Neuronal stem cell (in vitro differentiated cells): ENCODE measurements around the gene DCDC1.

Experiments
- DNase-seq: peaks from one replicate; pipeline ENCODE4 v3.0.0-alpha.2; 2013; ENCODE audit warnings: low spot score
- H2AFZ ChIP-seq: one replicate; pipeline ENCODE4 v1.6.1; 2013; ENCODE audit warnings: mild to moderate bottlenecking, low read length, inconsistent platforms
- H2AK5ac ChIP-seq: 2 replicates; pipeline ENCODE4 v1.6.1; 2013; ENCODE audit warnings: low read depth, mild to moderate bottlenecking, inconsistent platforms, low read length, moderate library complexity, mixed read lengths
- H2BK120ac ChIP-seq: 2 replicates; pipeline ENCODE4 v1.6.1; 2013; ENCODE audit warnings: low read depth, mild to moderate bottlenecking, inconsistent platforms, low read length, moderate library complexity, mixed read lengths
- H2BK12ac ChIP-seq: one replicate; pipeline ENCODE4 v1.6.1; 2013; ENCODE audit warnings: low read length, inconsistent platforms
- H2BK15ac ChIP-seq: 2 replicates; pipeline ENCODE4 v1.6.1; 2013; ENCODE audit warnings: mild to moderate bottlenecking, low read length, inconsistent platforms, mixed read lengths
- H2BK5ac ChIP-seq: one replicate; pipeline ENCODE4 v1.6.1; 2013; ENCODE audit warnings: inconsistent platforms, mild to moderate bottlenecking, low read length, moderate library complexity
- H3K14ac ChIP-seq: one replicate; pipeline ENCODE4 v1.6.1; 2013; ENCODE audit warnings: low read length, inconsistent platforms
- H3K18ac ChIP-seq: 2 replicates; pipeline ENCODE4 v1.6.1; 2013; ENCODE audit warnings: low read length, inconsistent platforms
- H3K23ac ChIP-seq: 2 replicates; pipeline ENCODE4 v1.6.1; 2013; ENCODE audit warnings: low read depth, mild to moderate bottlenecking, mixed read lengths, low read length, inconsistent platforms; ENCODE audit not compliant: poor library complexity
- H3K27ac ChIP-seq: replicated peaks from 3 replicates; pipeline ENCODE4 v1.5.1; 2013; ENCODE audit warnings: low read length, inconsistent platforms
- H3K27me3 ChIP-seq, 3 experiments: 2 replicates each; pipeline ENCODE4 v1.6.1; 2013; ENCODE audit warnings: low read length in 3 of 3, mild to moderate bottlenecking in 2 of 3, inconsistent platforms in 1 of 3, low read depth in 1 of 3, mixed read lengths in 1 of 3, moderate library complexity in 1 of 3; ENCODE audit not compliant: control insufficient read depth in 3 of 3, insufficient read depth in 3 of 3
- H3K36me3 ChIP-seq, 2 donors: replicated peaks in 1 of 2; 2 replicates each; pipeline ENCODE4 v1.6.1; 2013; ENCODE audit warnings: low read length in 2 of 2; ENCODE audit not compliant: control insufficient read depth in 2 of 2, insufficient read depth in 2 of 2
- H3K4ac ChIP-seq: 2 replicates; pipeline ENCODE4 v1.6.1; 2013; ENCODE audit warnings: inconsistent platforms, mild to moderate bottlenecking, low read length, moderate library complexity
- H3K4me1 ChIP-seq, 2 donors: 1 replicate in 1 of 2; 2 replicates in 1 of 2; pipeline ENCODE4 v1.6.1; 2013; ENCODE audit warnings: low read length in 2 of 2, low read depth in 1 of 2; ENCODE audit not compliant: control insufficient read depth in 2 of 2, insufficient read depth in 1 of 2
- H3K4me2 ChIP-seq: one replicate; pipeline ENCODE4 v1.6.1; 2013; ENCODE audit warnings: mild to moderate bottlenecking, low read length, inconsistent platforms; ENCODE audit not compliant: insufficient read depth, poor library complexity, severe bottlenecking
- H3K4me3 ChIP-seq, 2 donors: 2 replicates each; pipeline ENCODE4 v1.5.1; 2013; ENCODE audit warnings: low read length in 2 of 2, mild to moderate bottlenecking in 2 of 2, inconsistent platforms in 1 of 2, moderate library complexity in 1 of 2
- H3K79me1 ChIP-seq: one replicate; pipeline ENCODE4 v1.6.1; 2013; ENCODE audit warnings: low read depth, mild to moderate bottlenecking, inconsistent platforms, low read length, moderate library complexity
- H3K9ac ChIP-seq: one replicate; pipeline ENCODE4 v1.6.1; 2013; ENCODE audit warnings: mild to moderate bottlenecking, low read depth, low read length, inconsistent platforms; ENCODE audit not compliant: poor library complexity
- H3K9me3 ChIP-seq, 2 donors: replicated peaks in 1 of 2; 2 replicates each; pipeline versions ENCODE3 to v1.6.1; 2013; ENCODE audit warnings: low read length in 2 of 2, mild to moderate bottlenecking in 2 of 2, inconsistent platforms in 1 of 2, low read depth in 1 of 2, mixed read lengths in 1 of 2, moderate library complexity in 1 of 2; ENCODE audit not compliant: control insufficient read depth in 2 of 2, insufficient read depth in 1 of 2
- H4K8ac ChIP-seq: one replicate; pipeline ENCODE4 v1.6.1; 2013; ENCODE audit warnings: low read depth, mild to moderate bottlenecking, inconsistent platforms, low read length, moderate library complexity
- H4K91ac ChIP-seq: one replicate; pipeline ENCODE4 v1.6.1; 2013; ENCODE audit warnings: low read length, low read depth, mild to moderate bottlenecking, inconsistent platforms; ENCODE audit not compliant: poor library complexity
- WGBS, 2 donors: extraction: QIAGEN DNeasy Blood & Tissue Kit; methylation state at CpG; one replicate each; pipeline ENCODE4 v1.1.7; 2013; ENCODE audit warnings: missing lambda C conversion rate in 2 of 2, mixed read lengths in 1 of 2; ENCODE audit not compliant: insufficient read length in 2 of 2, insufficient replicate concordance in 1 of 2; ENCODE audit errors: extremely low coverage in 2 of 2; 5-methylcytosine and 5-hydroxymethylcytosine counted together

The DCDC1 gene

GRCh38 chr11:30832831-30833230 lies 536.7 kb downstream of the DCDC1 start:
- no peak for DNase-seq
- Histone ChIP-seq H2AFZ (no peak overlapping the region), H3K9ac (no peak overlapping the region), H2BK120ac (no peak overlapping the region), H3K27me3 (peaks cover 0 to 4% (median 0%) of the 10 kb centered on the region in 3 experiments), H3K36me3 (no peaks in the 10 kb centered on the region), H3K4me1 (no peaks in the 10 kb centered on the region), H2BK5ac (no peak overlapping the region), H2BK15ac (no peak overlapping the region), H2AK5ac (no peak overlapping the region), H4K91ac (no peak overlapping the region), H4K8ac (no peak overlapping the region), H3K27ac (no peak overlapping the region), H3K18ac (no peak overlapping the region), H2BK12ac (no peak overlapping the region), H3K4ac (no peak overlapping the region), H3K79me1 (no peaks in the 10 kb centered on the region), H3K14ac (no peak overlapping the region), H3K4me2 (no peak overlapping the region), H3K9me3 (no peaks in the 10 kb centered on the region), H3K23ac (no peak overlapping the region), H3K4me3 (no peak overlapping the region)
- WGBS, 2 donors, result no CpG with 5 or more reads among the region's 1 CpG

- no peak overlapping the region for H2BK120ac ChIP-seq
- H3K14ac ChIP-seq, result no peak overlapping the region
- no peak overlapping the region for H2BK12ac ChIP-seq
- H3K4ac ChIP-seq, result no peak overlapping the region
- H3K4me3 ChIP-seq, result no peak overlapping the region
- no peak overlapping the region for H4K8ac ChIP-seq
- H3K23ac ChIP-seq, result no peak overlapping the region
- no peaks in the 10 kb centered on the region for H3K4me1 ChIP-seq
- H2AFZ ChIP-seq, result no peak overlapping the region
- no peak overlapping the region for H2BK15ac ChIP-seq
- DNase-seq, result no peak
- no peak overlapping the region for H3K27ac ChIP-seq
- no peaks in the 10 kb centered on the region for H3K9me3 ChIP-seq
- H3K27me3 ChIP-seq, result peaks cover 0 to 4% (median 0%) of the 10 kb centered on the region in 3 experiments
- no peak overlapping the region for H2AK5ac ChIP-seq
- no peaks in the 10 kb centered on the region for H3K36me3 ChIP-seq
- WGBS, 2 donors, result no CpG with 5 or more reads among the region's 1 CpG
- H3K18ac ChIP-seq, result no peak overlapping the region
- no peak overlapping the region for H3K9ac ChIP-seq
- no peak overlapping the region for H3K4me2 ChIP-seq
- no peaks in the 10 kb centered on the region for H3K79me1 ChIP-seq
- no peak overlapping the region for H2BK5ac ChIP-seq
- H4K91ac ChIP-seq, result no peak overlapping the region
These were observed 538.9 kb downstream of the DCDC1 start for GRCh38 chr11:30830681-30831080.

GRCh38 chr11:30826911-30827310 lies 542.6 kb downstream of the DCDC1 start:
- WGBS, 2 donors, result no CpG with 5 or more reads among the region's 4 CpGs
- Histone ChIP-seq H4K91ac (no peak overlapping the region), H4K8ac (no peak overlapping the region), H2BK15ac (no peak overlapping the region), H3K9ac (no peak overlapping the region), H3K4me2 (no peak overlapping the region), H2AK5ac (no peak overlapping the region), H3K18ac (no peak overlapping the region), H3K4me1 (peaks cover 0 to 2% of the 10 kb centered on the region in 2 donors), H3K4ac (no peak overlapping the region), H2BK12ac (no peak overlapping the region), H3K27me3 (peaks cover 0 to 4% (median 0%) of the 10 kb centered on the region in 3 experiments), H3K23ac (no peak overlapping the region), H3K14ac (no peak overlapping the region), H3K27ac (no peak overlapping the region), H3K9me3 (peaks cover 0 to 2% of the 10 kb centered on the region in 2 donors), H3K79me1 (no peaks in the 10 kb centered on the region), H3K36me3 (no peaks in the 10 kb centered on the region), H2BK5ac (no peak overlapping the region), H2AFZ (no peak overlapping the region), H3K4me3 (no peak overlapping the region), H2BK120ac (no peak overlapping the region)
- DNase-seq, result no peak

- H3K23ac ChIP-seq, result no peak overlapping the region
- H3K4me2 ChIP-seq, result no peak overlapping the region
- H2BK5ac ChIP-seq, result no peak overlapping the region
- no peak overlapping the region for H2AK5ac ChIP-seq
- H3K14ac ChIP-seq, result no peak overlapping the region
- H3K27ac ChIP-seq, result no peak overlapping the region
- no peak overlapping the region for H2BK120ac ChIP-seq
- no peak overlapping the region for H2BK15ac ChIP-seq
- no peak overlapping the region for H3K9ac ChIP-seq
- H3K4me1 ChIP-seq, result peaks cover 0 to 2% of the 10 kb centered on the region in 2 donors
- peaks cover 0 to 4% (median 0%) of the 10 kb centered on the region in 3 experiments for H3K27me3 ChIP-seq
- no peak overlapping the region for H3K4ac ChIP-seq
- no peak overlapping the region for H4K8ac ChIP-seq
- no peak overlapping the region for H3K18ac ChIP-seq
- H2BK12ac ChIP-seq, result no peak overlapping the region
- H3K79me1 ChIP-seq, result no peaks in the 10 kb centered on the region
- H3K9me3 ChIP-seq, result peaks cover 0 to 2% of the 10 kb centered on the region in 2 donors
- H2AFZ ChIP-seq, result no peak overlapping the region
- no peak for DNase-seq
- no peaks in the 10 kb centered on the region for H3K36me3 ChIP-seq
- WGBS, 2 donors, result no CpG with 5 or more reads among the region's 3 CpGs
- no peak overlapping the region for H4K91ac ChIP-seq
- no peak overlapping the region for H3K4me3 ChIP-seq
These were observed 543.8 kb downstream of the DCDC1 start for GRCh38 chr11:30825723-30826122.
